ENCODE data around the gene CCDC87.
"Not testable (repeated sequence)": the region's sequence is repeated elsewhere in the genome, so short reads cannot be mapped to it uniquely, and the experiment has no call there.

The CCDC87 gene

GRCh38 chr11:66543263-66544107 lies 49.4 kb downstream of the CCDC87 start:
- TF ChIP-seq CTCF (IDR thresholded peaks at IDR 0.05; ENCODE audit: low read depth, low read length): peak; percentile 70
- peak; percentile 46 for DNase-seq (ENCODE audit: low read depth, low spot score)
- H3K4me3 ChIP-seq (ENCODE audit: low read depth, low read length): no peak overlapping the region

GRCh38 chr11:66542362-66542761 lies 50.5 kb downstream of the CCDC87 start:
- H3K4me3 ChIP-seq (ENCODE audit: low read depth, low read length): no peak overlapping the region
- in situ Hi-C loops (cut with HindIII; ENCODE audit: low sequenced_read_pairs): no loop called here
- no peak for TF ChIP-seq CTCF (IDR thresholded peaks at IDR 0.05; ENCODE audit: low read depth, low read length)
- DNase-seq (ENCODE audit: low read depth, low spot score): peak; percentile 14

More at GRCh38 chr11:66543263-66544107, 49.4 kb downstream of the CCDC87 start:
- in situ Hi-C loops (cut with HindIII; ENCODE audit: low sequenced_read_pairs): no loop called here

GRCh38 chr11:66541892-66542291 lies 51.0 kb downstream of the CCDC87 start:
- DNase-seq (ENCODE audit: low read depth, low spot score): no peak
- H3K4me3 ChIP-seq (ENCODE audit: low read depth, low read length): no peak overlapping the region
- no peak for TF ChIP-seq CTCF (IDR thresholded peaks at IDR 0.05; ENCODE audit: low read depth, low read length)
- in situ Hi-C loops (cut with HindIII; ENCODE audit: low sequenced_read_pairs): no loop called here

GRCh38 chr11:66540598-66540997 lies 52.3 kb downstream of the CCDC87 start:
- in situ Hi-C loops (cut with HindIII; ENCODE audit: low sequenced_read_pairs); DNase-seq (ENCODE audit: low read depth, low spot score); H3K4me3 ChIP-seq (ENCODE audit: low read depth, low read length): not testable (repeated sequence)
